Stimulated activated CD4-positive, alpha-beta T cell treated with anti-CD3 and anti-CD28 coated beads, Interleukin-4, amount 100 ng/mL, for 48 hours (primary cell): ENCODE measurements around the gene EIF3L.

Experiments
- DNase-seq, 2 donors: peaks; one replicate each; pipeline ENCODE4 v3.0.0-alpha.2; 2020; ENCODE audit warnings: low read depth in 2 of 2

Gene EIF3L

GRCh38 chr22:37905534-37906363 is 56.5 kb downstream of the EIF3L start, which contains the start of gene MICALL1:
Gene MICALL1 (plus strand): TSS chr22:37906297. CDS start chr22:37906423, 126 bp downstream.
- peak; percentile 38 to 56 for DNase-seq

GRCh38 chr22:37906364-37907008 is 57.3 kb downstream of the EIF3L start:
- DNase-seq: no peak

- no peak for DNase-seq
Observed at GRCh38 chr22:37907036-37907954, 58.1 kb downstream of the EIF3L start.

GRCh38 chr22:37909766-37910165 is 60.5 kb downstream of the EIF3L start:
- no peak for DNase-seq

- DNase-seq: no peak
Observed at GRCh38 chr22:37910890-37911672, 61.9 kb downstream of the EIF3L start.

- no peak for DNase-seq
Observed at GRCh38 chr22:37911697-37912096, 62.5 kb downstream of the EIF3L start.

GRCh38 chr22:37912171-37912570 is 63.0 kb downstream of the EIF3L start:
- no peak for DNase-seq

GRCh38 chr22:37913233-37913721 is 64.1 kb downstream of the EIF3L start:
- no peak for DNase-seq

GRCh38 chr22:37916311-37916710 is 67.1 kb downstream of the EIF3L start:
- no peak for DNase-seq

- no peak for DNase-seq
Observed at GRCh38 chr22:37917874-37918548, 68.8 kb downstream of the EIF3L start.

- no peak for DNase-seq
Observed at GRCh38 chr22:37918580-37919270, 69.5 kb downstream of the EIF3L start.

- DNase-seq: no peak
Observed at GRCh38 chr22:37920126-37920525, 70.9 kb downstream of the EIF3L start.

GRCh38 chr22:37922191-37922590 is 73.0 kb downstream of the EIF3L start:
- no peak for DNase-seq

- no peak for DNase-seq
Observed at GRCh38 chr22:37923927-37924326, 74.7 kb downstream of the EIF3L start.

- no peak for DNase-seq
Observed at GRCh38 chr22:37924386-37925065, 75.3 kb downstream of the EIF3L start.

- DNase-seq: no peak
Observed at GRCh38 chr22:37925330-37925729, 76.1 kb downstream of the EIF3L start.

GRCh38 chr22:37925767-37926166 is 76.5 kb downstream of the EIF3L start:
- no peak for DNase-seq

- DNase-seq: no peak
Observed at GRCh38 chr22:37926358-37926757, 77.1 kb downstream of the EIF3L start.
